ENCODE data around the gene CUBN.

CUBN gene

DNA sequence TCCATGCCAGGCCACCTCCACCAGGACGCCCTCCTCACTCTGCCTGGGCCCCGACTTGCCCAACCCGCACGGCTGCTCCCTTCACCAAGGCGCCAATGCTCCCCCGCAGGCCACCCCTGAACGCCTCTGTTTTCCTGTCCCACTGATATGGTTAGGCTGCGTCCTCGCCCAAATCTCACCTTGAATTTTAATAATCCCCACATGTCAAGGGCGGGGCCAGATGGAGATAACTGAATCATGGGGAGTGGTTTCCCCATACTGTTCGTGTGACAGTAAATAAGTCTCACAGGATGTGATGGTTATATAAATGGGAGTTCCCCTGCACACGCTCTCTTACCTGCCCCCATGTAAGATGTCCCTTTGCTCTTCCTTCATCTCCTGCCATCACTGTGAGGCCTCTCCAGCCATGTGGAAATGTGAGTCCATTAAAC, 342.2 kb downstream of the CUBN start:
- no peak overlapping the region for H3K9ac ChIP-seq (ENCODE audit: low read depth, low read length)
- H3K4me3 ChIP-seq (ENCODE audit: low read depth, low read length), result no peak overlapping the region
- H3K4me1 ChIP-seq (ENCODE audit: control insufficient read depth, insufficient read depth, low read length), result no peaks in the 10 kb centered on the region
- no peaks in the 10 kb centered on the region for H3K36me3 ChIP-seq (ENCODE audit: control insufficient read depth, insufficient read depth, low read length)
- H3K27me3 ChIP-seq (ENCODE audit: control insufficient read depth, insufficient read depth, low read length), result no peaks in the 10 kb centered on the region
- H3K9me3 ChIP-seq (ENCODE audit: control insufficient read depth, insufficient read depth, low read length), result no peaks in the 10 kb centered on the region

DNA sequence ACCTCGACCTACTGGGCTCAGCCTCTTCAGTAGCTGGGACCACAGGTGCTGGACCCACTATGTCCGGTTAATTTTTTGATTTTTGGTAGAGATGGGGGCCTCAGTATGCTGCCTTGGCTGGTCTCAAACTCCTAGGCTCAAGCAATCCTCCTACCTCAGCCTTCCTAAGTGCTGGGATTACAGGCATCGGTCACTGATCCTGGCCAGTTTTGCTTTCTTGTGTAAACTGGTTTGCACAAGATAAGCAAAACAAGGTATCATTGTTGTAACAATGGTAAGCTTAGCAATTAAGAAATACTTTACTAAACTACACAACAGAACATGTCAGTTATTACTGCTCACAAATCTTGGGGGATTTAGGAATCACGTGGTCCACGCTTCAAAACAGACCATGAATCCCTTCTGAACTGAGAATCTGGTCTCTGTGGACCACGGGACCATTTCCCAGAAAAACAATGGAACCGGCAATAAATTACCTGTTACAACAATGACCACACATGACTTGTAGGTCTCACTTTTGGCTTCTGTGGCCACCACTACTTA, 349.2 kb downstream of the CUBN start:
- H3K36me3 ChIP-seq (ENCODE audit: control insufficient read depth, insufficient read depth, low read length), result no peaks in the 10 kb centered on the region
- H3K9ac ChIP-seq (ENCODE audit: low read depth, low read length), result no peak overlapping the region
- H3K4me3 ChIP-seq (ENCODE audit: low read depth, low read length), result no peak overlapping the region
- H3K4me1 ChIP-seq (ENCODE audit: control insufficient read depth, insufficient read depth, low read length), result peaks cover 15% of the 10 kb centered on the region
- H3K9me3 ChIP-seq (ENCODE audit: control insufficient read depth, insufficient read depth, low read length), result no peaks in the 10 kb centered on the region
- H3K27me3 ChIP-seq (ENCODE audit: control insufficient read depth, insufficient read depth, low read length), result no peaks in the 10 kb centered on the region

DNA sequence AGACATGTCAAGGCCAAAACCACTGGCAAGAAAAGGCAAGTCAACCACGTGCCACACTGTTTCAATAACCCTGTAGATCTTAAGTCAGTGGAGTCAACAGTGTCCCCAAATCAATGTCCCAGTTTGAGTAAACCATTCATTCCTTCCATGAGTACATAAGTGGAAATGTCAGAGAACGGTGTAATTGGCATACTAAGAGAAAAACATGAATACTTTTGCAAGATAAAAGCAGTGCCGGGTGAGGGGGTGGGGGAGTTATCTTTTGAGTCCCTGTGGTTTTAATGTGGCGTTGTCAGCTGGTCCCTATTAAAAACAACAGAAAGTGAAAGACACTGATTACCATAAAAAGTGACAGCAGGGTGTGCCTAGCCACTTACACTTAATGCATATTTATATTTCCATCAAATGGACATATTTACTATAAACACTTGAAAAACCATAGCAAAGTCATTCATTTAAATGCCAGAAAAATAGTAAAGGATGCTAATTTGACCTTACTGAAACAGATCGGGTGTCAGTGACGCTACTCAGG, 350.2 kb downstream of the CUBN start:
- Histone ChIP-seq H3K27me3 (ENCODE audit: control insufficient read depth, insufficient read depth, low read length) (no peaks in the 10 kb centered on the region), H3K9ac (ENCODE audit: low read depth, low read length) (no peak overlapping the region), H3K4me1 (ENCODE audit: control insufficient read depth, insufficient read depth, low read length) (peaks cover 15% of the 10 kb centered on the region), H3K36me3 (ENCODE audit: control insufficient read depth, insufficient read depth, low read length) (no peaks in the 10 kb centered on the region), H3K9me3 (ENCODE audit: control insufficient read depth, insufficient read depth, low read length) (no peaks in the 10 kb centered on the region), H3K4me3 (ENCODE audit: low read depth, low read length) (no peak overlapping the region)

- no peak overlapping the region for H3K4me3 ChIP-seq (ENCODE audit: low read depth, low read length)
- H3K9me3 ChIP-seq (ENCODE audit: control insufficient read depth, insufficient read depth, low read length), result no peaks in the 10 kb centered on the region
- H3K27me3 ChIP-seq (ENCODE audit: control insufficient read depth, insufficient read depth, low read length), result no peaks in the 10 kb centered on the region
- no peaks in the 10 kb centered on the region for H3K36me3 ChIP-seq (ENCODE audit: control insufficient read depth, insufficient read depth, low read length)
- peaks cover 15% of the 10 kb centered on the region for H3K4me1 ChIP-seq (ENCODE audit: control insufficient read depth, insufficient read depth, low read length)
- no peak overlapping the region for H3K9ac ChIP-seq (ENCODE audit: low read depth, low read length)
Observed at GRCh38 chr10:16777473-16778370, 351.9 kb downstream of the CUBN start.

DNA sequence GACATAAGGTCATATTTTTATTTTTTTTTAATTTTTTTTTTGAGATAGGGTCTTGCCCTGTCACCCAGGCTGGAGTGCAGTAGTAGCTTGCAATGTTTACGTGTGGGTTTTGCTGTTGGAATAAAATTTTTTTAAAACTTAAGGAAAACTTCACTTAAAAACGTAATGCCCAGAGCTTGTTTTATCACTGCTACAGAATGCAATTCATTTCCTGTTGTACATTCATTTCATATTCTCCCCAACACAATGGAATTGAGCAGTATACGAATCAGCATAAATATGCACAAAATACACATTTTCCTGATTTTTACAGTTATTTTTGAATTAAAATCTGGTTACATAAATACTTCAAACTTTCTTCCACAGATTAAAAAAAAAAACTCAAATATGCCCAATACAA, 352.7 kb downstream of the CUBN start:
- no peak overlapping the region for H3K4me3 ChIP-seq (ENCODE audit: low read depth, low read length)
- H3K9ac ChIP-seq (ENCODE audit: low read depth, low read length), result no peak overlapping the region
- H3K36me3 ChIP-seq (ENCODE audit: control insufficient read depth, insufficient read depth, low read length), result no peaks in the 10 kb centered on the region
- no peaks in the 10 kb centered on the region for H3K27me3 ChIP-seq (ENCODE audit: control insufficient read depth, insufficient read depth, low read length)
- H3K9me3 ChIP-seq (ENCODE audit: control insufficient read depth, insufficient read depth, low read length), result no peaks in the 10 kb centered on the region
- H3K4me1 ChIP-seq (ENCODE audit: control insufficient read depth, insufficient read depth, low read length), result peaks cover 15% of the 10 kb centered on the region
